ENCODE data around the gene FBXW4.

FBXW4 gene

DNA sequence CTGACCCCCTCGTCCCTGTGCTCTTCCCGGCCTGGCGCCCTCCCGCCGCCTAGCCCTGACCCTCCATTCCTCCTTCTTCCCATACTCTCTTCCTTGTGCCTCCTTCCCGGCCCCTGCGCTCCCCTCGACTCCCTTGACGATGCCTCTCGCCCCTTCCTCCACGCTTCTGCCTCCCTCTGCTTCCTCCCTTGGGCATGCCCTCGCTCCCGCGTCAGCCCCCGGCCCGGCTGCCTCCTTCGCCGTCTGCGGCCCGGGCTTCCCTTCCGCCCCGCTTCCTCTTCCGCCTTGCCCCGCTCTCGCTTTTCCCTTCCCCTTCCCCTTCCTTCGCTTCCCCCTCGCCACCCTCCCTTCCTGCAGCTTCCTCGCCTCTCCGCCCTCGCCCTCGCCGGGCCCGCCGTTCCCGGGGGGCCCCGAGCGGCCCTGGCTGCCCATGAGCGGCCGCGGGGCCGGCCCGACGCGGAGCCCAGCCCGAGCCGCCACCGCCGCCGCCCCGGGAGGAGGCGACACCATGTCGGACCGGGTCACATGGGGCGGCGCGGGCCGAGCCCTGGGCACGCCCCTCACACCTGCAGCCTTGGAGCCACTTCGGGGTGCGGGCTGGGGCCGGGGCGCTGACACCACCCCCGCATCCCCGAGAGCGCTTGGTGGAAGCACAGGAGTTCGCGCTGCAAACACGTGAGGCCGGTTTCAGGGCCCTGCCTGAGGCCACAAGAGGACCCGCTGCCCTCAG lies at the start of gene FBXW4:
Gene FBXW4 (minus strand): TSS at position 497 of the 730 bp plus-strand sequence. CDS start 65 bp downstream, at position 432.
- DNase-seq (ENCODE audit: low spot score) = peak; percentile 69

DNA sequence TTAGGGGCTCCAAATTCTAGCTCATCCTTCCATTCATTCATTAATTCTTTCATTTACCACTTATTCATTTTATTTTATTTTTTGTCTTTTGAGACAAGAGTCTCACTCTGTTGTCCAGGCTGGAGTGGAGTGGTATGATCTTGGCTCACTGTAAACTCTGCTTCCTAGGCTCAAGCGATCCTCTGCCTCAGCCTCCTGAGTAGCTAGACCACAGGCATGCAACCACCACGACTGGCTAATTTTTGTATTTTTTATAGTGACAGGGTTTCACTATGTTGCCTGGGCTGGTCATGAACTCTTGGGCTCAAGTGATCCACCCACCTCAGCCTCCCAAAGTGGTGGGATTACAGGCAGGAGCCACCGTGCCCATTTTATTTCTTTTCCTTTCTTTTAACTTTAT lies 49.3 kb upstream of the FBXW4 start:
- DNase-seq (ENCODE audit: low spot score) = no peak

DNA sequence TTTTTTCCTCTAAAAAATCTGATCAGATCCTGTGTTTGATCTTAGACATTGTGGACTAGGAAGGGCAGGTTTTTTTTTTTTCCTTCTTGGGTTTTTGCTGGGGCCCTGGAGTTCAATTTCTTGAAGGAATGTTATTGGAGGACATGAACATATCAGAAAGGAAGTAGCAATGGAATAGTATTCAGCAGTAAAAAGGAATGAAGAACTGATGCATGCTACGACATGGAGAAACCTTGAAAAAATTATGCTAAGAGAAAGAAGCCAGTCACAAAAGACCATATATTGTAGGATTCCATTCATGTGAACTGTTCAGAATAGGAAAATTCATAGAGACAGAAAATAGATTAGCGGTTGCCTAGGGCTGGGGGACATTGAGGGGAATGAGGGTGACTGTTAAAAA lies 47.0 kb upstream of the FBXW4 start:
- no peak for DNase-seq (ENCODE audit: low spot score)

DNA sequence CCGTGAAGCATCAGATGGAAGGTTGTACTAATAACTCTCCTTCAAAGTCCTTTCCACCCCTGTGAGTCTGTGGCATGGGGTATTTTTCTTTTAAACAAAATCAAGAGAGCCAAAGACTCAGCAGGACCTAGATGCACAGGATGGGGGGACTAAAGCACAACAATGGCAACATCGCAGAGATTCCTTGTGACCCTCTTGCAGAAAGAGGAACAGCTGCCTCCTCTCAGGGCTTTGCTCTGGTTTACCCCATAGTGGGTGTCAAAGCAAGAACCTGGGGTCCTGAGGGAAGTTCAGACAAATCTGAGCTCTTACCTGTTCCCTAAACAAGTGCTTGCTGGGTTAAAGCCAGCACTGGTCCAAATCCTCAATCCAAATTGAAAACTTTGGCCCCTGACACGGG lies 41.7 kb upstream of the FBXW4 start:
- no peak for DNase-seq (ENCODE audit: low spot score)

DNA sequence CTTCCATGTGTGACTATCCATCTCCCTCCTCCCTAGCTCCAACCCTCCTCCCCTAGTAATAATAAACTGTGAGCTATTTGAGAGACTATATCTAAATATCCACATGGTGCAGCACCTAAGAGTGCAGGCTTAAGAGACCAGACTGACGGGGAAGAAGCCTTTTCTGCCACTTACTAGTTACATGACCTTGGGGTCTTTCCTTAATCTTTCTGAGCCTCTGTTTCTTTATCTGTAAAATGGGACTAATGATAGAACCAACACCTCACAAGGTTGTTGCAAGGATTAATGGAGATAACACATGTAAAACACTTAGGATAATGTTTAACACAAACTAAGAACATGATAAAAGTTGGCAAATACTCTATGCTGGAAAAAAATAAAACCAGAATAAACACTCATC lies 37.1 kb upstream of the FBXW4 start:
- DNase-seq (ENCODE audit: low spot score) = no peak

DNA sequence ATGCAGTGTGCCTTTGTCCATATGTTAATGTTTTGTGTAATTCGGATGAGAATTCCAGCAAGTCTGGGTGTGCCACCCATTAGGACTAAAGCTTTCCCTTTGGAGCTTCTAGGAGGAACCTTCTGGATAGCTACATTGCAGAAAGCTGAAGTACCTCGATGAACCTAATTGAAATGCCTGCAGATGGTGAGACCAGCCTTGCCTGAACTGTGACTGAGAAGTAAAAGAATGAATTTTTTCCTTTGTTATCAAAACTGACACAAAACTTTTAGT lies 31.1 kb upstream of the FBXW4 start:
- DNase-seq (ENCODE audit: low spot score) = no peak

DNA sequence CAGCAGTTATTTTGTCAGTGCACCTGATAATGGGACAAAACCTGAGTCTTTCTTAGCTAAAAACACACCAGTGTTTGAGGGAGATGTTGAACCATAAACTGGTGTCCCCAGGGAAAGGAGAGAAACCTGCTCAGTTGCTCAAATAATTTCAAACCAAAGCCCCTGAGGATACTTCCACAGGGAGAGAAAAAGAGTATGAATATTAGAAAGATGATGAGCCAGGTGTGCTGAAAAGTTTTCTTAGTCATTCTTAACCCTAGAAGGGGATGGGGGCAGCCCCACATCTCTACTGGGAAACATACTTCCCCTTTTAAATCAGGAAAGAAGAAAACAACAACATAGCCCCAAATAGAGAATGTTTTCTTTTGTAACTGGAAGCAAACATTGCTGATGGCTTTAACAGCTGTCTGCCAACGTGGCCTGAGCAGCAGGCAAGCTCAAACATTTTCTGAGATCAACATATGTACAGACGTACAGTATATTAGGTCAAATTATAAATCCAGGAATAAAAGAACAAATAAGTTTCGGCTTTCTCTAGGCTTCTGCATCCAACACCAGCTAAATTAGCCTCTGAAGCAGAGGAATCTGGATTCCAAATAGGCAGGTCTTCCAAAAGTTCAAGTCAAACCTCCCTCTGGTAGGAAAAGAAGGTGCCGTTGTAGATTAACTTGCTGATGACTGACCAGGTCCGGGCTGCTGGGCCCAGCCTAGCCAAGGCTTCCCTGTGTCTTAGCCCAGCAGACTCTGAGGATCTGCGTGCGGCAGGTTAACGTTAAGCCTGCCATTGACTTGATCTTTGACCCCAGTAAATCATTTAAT lies 30.5 kb upstream of the FBXW4 start:
- no peak for DNase-seq (ENCODE audit: low spot score)

- no peak for DNase-seq (ENCODE audit: low spot score)
Observed at GRCh38 chr10:101724446-101724845, 29.5 kb upstream of the FBXW4 start.

DNA sequence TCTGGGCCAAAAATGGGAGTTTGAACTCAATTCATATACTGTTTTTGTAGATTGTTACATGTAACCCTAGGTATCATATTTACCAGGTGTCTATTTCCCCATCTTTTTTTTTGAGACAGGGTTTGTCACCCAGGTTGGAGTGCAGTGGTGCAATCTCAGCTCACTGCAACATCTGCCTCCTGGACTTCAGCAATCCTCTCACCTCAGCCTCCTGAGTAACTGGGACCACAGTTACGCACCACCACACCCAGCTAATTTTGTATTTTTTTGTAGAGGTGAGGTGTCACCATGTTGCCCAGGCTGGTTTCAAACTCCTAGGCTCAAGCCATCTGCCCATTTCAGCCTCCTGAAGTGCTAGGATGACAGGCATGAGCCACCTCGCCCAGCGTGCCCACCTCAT lies 28.2 kb upstream of the FBXW4 start:
- DNase-seq (ENCODE audit: low spot score) = no peak

- DNase-seq (ENCODE audit: low spot score) = no peak
Observed at GRCh38 chr10:101721806-101722205, 26.8 kb upstream of the FBXW4 start.

DNA sequence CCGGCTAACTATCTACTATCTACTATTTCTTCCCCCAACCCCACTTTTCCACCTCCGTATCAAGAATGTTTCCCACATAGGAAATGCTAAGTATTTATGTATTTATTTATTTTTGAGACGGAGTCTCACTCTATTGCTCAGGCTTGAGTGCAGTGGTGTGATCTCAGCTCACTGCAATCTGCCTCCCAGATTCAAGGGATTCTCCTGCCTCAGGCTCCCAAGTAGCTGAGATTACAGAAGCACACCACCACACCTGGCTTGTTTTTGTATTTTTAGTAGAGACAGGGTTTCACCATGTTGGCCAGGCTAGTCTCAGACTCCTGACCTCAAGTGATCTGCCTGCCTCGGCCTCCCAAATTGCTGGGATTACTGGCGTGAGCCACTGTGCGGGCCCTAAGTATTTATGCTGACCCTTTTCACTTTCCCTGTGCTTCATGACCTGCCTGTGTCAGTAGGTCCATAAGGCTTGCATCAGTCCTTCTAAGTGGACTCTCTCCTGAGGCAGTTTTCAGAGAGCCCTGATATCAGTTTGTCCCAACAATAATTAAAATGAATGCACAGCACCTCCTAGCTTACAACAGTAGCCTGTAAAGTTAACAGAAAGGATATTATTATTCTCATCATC lies 25.7 kb upstream of the FBXW4 start:
- no peak for DNase-seq (ENCODE audit: low spot score)

GRCh38 chr10:101718690-101719275 lies 23.8 kb upstream of the FBXW4 start:
- DNase-seq (ENCODE audit: low spot score) = no peak

- DNase-seq (ENCODE audit: low spot score) = no peak
Observed at GRCh38 chr10:101716891-101717659, 22.1 kb upstream of the FBXW4 start.

- DNase-seq (ENCODE audit: low spot score) = no peak
Observed at GRCh38 chr10:101712997-101713396, 18.0 kb upstream of the FBXW4 start.

DNA sequence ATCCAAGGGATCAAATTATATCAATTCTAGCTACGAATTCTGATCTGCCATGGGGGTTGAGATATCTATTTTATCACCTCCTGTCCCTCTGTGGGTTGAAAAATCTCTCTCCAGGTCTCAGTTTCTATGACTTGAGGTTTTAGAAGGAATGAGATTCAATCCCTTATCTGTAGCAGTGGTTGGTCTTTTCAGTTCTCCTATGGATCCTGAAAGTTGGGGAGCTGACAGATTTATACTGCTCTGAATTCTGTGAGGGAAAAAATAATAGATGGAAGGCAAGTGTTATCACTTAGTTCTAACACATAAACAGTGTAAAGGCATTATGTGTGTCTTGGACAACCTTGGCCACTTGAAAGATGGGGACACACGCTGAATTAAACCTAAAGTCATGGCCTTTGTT lies 15.8 kb upstream of the FBXW4 start:
- no peak for DNase-seq (ENCODE audit: low spot score)

DNA sequence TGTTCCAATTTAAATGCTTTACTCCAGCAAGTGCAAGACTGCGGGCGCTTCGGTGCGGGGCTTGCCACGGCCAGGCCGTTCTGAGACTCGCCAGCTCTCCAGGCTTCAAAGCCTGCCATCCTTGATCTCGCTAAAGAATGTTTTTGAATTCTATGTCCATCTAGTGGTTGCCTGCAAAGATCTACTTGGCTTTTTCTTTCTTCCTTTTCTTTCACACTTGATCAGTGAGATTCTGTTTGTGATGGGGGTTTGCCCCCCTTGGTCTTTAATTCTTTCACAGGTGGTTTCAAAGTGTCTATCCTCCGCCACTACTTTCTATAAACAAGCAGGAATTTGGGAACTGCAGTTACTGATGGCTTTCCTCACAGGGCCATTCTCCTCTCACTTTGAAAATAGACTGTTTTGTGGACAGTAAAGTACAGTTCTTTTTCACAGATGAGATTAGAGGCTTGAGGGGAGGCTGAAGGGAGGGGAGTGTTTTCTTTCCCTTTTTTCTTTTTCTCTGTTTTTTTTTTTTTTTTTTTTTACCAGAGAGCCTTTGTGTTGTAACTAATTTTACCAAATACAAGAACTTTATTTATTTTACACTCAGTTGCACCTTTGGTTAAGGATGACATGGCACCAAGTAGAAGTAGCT lies 15.2 kb upstream of the FBXW4 start:
- no peak for DNase-seq (ENCODE audit: low spot score)

DNA sequence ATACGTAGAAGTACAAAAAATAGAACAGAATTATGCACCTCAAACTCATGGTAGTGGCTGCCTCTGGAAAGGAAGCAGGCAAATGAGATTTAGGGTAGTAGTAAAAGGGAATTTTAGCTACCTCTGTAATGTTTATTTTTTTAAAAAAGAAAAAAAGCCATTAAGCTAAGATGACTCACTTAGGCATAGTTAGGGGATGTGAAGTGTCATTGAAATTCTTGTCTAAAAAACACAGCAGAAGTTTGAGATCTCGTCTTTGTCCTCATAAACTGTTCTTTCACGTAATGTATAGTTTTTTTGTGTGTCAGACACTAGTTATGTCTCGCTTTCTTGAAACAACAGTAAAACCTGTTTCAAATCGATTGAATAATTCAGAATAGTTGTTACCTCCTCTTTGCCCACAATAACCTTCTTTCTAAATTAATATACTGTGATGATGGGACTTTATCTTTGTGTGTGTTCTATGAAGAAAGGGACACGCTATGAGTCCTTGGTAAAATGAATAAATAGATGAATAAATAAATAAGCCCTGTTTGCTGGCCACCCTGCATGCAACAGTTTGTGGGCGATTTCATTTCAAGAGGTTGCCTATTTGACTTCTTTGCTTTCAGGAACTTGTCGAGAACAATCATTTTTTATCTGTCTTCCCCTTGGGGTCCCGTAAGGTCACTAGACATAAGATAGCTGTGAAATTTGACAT lies 14.5 kb upstream of the FBXW4 start:
- no peak for DNase-seq (ENCODE audit: low spot score)

- no peak for DNase-seq (ENCODE audit: low spot score)
Observed at GRCh38 chr10:101708870-101709269, 13.9 kb upstream of the FBXW4 start.

GRCh38 chr10:101708073-101708472 lies 13.1 kb upstream of the FBXW4 start:
- no peak for DNase-seq (ENCODE audit: low spot score)

DNA sequence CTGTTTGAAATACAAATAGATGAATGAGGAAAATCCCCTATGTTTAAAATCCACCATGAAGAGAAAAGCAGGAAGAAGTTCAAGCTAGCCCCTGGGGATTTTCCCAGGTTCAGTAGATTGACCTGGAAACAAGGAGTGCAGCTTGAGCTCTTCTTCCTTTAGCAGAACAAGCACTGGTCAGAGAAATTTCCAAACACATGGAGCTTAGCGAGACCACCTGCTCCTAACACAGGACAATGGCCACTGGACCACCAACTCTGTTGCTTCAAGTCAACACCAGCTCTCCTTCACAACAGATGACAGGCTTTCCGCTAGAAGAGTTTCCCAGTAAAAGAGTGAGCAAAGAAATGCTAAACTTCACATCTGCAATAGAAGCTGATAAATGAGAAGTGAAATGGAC lies 9.4 kb upstream of the FBXW4 start:
- DNase-seq (ENCODE audit: low spot score) = no peak

GRCh38 chr10:101696632-101697031 lies 1.7 kb upstream of the FBXW4 start:
- DNase-seq (ENCODE audit: low spot score) = no peak

Data from D341Med (cell line).